IPS DF 6.9 (cell line): ENCODE results near the gene SHISA5.

Source experiments
- DNase-seq: peaks from one replicate; pipeline ENCODE4 v3.0.0-alpha.2; 2013; ENCODE audit warnings: low read depth, low spot score
- H3K27ac ChIP-seq: one replicate; pipeline ENCODE4 v1.5.1; 2013; ENCODE audit warnings: low read length, control low read depth
- H3K27me3 ChIP-seq: 2 replicates; pipeline ENCODE4 v1.6.1; 2013; ENCODE audit warnings: mild to moderate bottlenecking, low read length; ENCODE audit not compliant: control insufficient read depth, insufficient read depth
- H3K36me3 ChIP-seq: 2 replicates; pipeline ENCODE4 v1.6.1; 2013; ENCODE audit warnings: low read length; ENCODE audit not compliant: control insufficient read depth, insufficient read depth
- H3K4me1 ChIP-seq: 2 replicates; pipeline ENCODE4 v1.6.1; 2013; ENCODE audit warnings: low read length; ENCODE audit not compliant: control insufficient read depth, insufficient read depth
- H3K4me3 ChIP-seq: 2 replicates; pipeline ENCODE4 v1.5.1; 2013; ENCODE audit warnings: mild to moderate bottlenecking, low read length
- H3K9me3 ChIP-seq: 2 replicates; pipeline ENCODE4 v1.6.1; 2013; ENCODE audit warnings: low read length, inconsistent platforms; ENCODE audit not compliant: control insufficient read depth, insufficient read depth
- WGBS: extraction: QIAGEN DNeasy Blood & Tissue Kit; methylation state at CpG from one replicate; pipeline ENCODE4 v1.1.7; 2013; ENCODE audit warnings: mixed read lengths, missing lambda C conversion rate; ENCODE audit not compliant: insufficient read length, insufficient coverage; 5-methylcytosine and 5-hydroxymethylcytosine counted together

Gene SHISA5

GRCh38 chr3:48430708-48431101 lies 73.3 kb downstream of the SHISA5 start:
- H3K4me3 ChIP-seq, result no peak overlapping the region
- no peak for DNase-seq
- peaks cover 13% of the 10 kb centered on the region; the same call in 1 of the 2 replicates for H3K36me3 ChIP-seq
- H3K9me3 ChIP-seq, result no peaks in the 10 kb centered on the region
- no CpG with 5 or more reads among the region's 1 CpG for WGBS
- H3K4me1 ChIP-seq, result peaks cover 13% of the 10 kb centered on the region
- H3K27me3 ChIP-seq, result no peaks in the 10 kb centered on the region
- no peak overlapping the region for H3K27ac ChIP-seq

- WGBS, result no CpG with 5 or more reads among the region's 15 CpGs
- no peak within 1 kb of the TSS for H3K27ac ChIP-seq
- DNase-seq, result peak; percentile 84
These were observed 73.8 kb downstream of the SHISA5 start, which contains the start of gene PLXNB1 for GRCh38 chr3:48429960-48430707. Gene PLXNB1 (minus strand): TSS chr3:48430086. CDS start chr3:48424611, 5,475 bp downstream.

GRCh38 chr3:48429317-48429959 lies 74.5 kb downstream of the SHISA5 start:
- Histone ChIP-seq H3K27ac (no peak overlapping the region), H3K36me3 (peaks cover 14% of the 10 kb centered on the region; the same call in 1 of the 2 replicates), H3K9me3 (no peaks in the 10 kb centered on the region), H3K4me1 (peaks cover 13% of the 10 kb centered on the region), H3K4me3 (peak overlapping the region; percentile 74; the same call in 1 of the 2 replicates), H3K27me3 (no peaks in the 10 kb centered on the region)
- DNase-seq, result no peak
- no CpG with 5 or more reads among the region's 86 CpGs for WGBS

More at GRCh38 chr3:48429960-48430707, 73.8 kb downstream of the SHISA5 start, which contains the start of gene PLXNB1:
- peak within 1 kb of the TSS; percentile 74; the same call in 1 of the 2 replicates for H3K4me3 ChIP-seq
- peaks cover 13% of the 10 kb centered on the region; the same call in 1 of the 2 replicates for H3K36me3 ChIP-seq
- H3K4me1 ChIP-seq, result peaks cover 13% of the 10 kb centered on the region
- no peaks in the 10 kb centered on the region for H3K27me3 ChIP-seq
- no peaks in the 10 kb centered on the region for H3K9me3 ChIP-seq

GRCh38 chr3:48428572-48429316 lies 75.2 kb downstream of the SHISA5 start:
- Histone ChIP-seq H3K36me3 (peaks cover 18% of the 10 kb centered on the region), H3K9me3 (no peaks in the 10 kb centered on the region), H3K4me1 (peaks cover 14% of the 10 kb centered on the region), H3K4me3 (peak overlapping the region; percentile 74), H3K27me3 (no peaks in the 10 kb centered on the region), H3K27ac (no peak overlapping the region)
- DNase-seq, result no peak
- no CpG with 5 or more reads among the region's 60 CpGs for WGBS

GRCh38 chr3:48428088-48428571 lies 75.8 kb downstream of the SHISA5 start:
- Histone ChIP-seq H3K4me3 (peak overlapping the region; percentile 74; the same call in 1 of the 2 replicates), H3K27ac (no peak overlapping the region), H3K4me1 (peaks cover 13% of the 10 kb centered on the region), H3K27me3 (no peaks in the 10 kb centered on the region), H3K36me3 (peaks cover 18% of the 10 kb centered on the region), H3K9me3 (no peaks in the 10 kb centered on the region)
- DNase-seq, result no peak
- WGBS, result no CpG with 5 or more reads among the region's 7 CpGs

- DNase-seq, result no peak
- Histone ChIP-seq H3K27ac (no peak overlapping the region), H3K4me1 (peaks cover 11% of the 10 kb centered on the region), H3K36me3 (peaks cover 17% of the 10 kb centered on the region), H3K4me3 (no peak overlapping the region), H3K27me3 (no peaks in the 10 kb centered on the region), H3K9me3 (no peaks in the 10 kb centered on the region)
- no CpG with 5 or more reads among the region's 9 CpGs for WGBS
These were observed 76.4 kb downstream of the SHISA5 start for GRCh38 chr3:48427630-48427962.

- H3K36me3 ChIP-seq, result peaks cover 12% of the 10 kb centered on the region
- peaks cover 11% of the 10 kb centered on the region for H3K4me1 ChIP-seq
- no peaks in the 10 kb centered on the region for H3K9me3 ChIP-seq
- H3K27ac ChIP-seq, result no peak overlapping the region
- no CpG with 5 or more reads among the region's 8 CpGs for WGBS
- no peak overlapping the region for H3K4me3 ChIP-seq
- DNase-seq, result no peak
- H3K27me3 ChIP-seq, result no peaks in the 10 kb centered on the region
These were observed 76.9 kb downstream of the SHISA5 start for GRCh38 chr3:48426944-48427629.

GRCh38 chr3:48426401-48426909 lies 77.5 kb downstream of the SHISA5 start:
- Histone ChIP-seq H3K9me3 (no peaks in the 10 kb centered on the region), H3K4me3 (no peak overlapping the region), H3K4me1 (peaks cover 11% of the 10 kb centered on the region), H3K27me3 (no peaks in the 10 kb centered on the region), H3K36me3 (peaks cover 12% of the 10 kb centered on the region), H3K27ac (no peak overlapping the region)
- no peak for DNase-seq
- no CpG with 5 or more reads among the region's 11 CpGs for WGBS

- no peaks in the 10 kb centered on the region for H3K9me3 ChIP-seq
- H3K36me3 ChIP-seq, result peaks cover 18% of the 10 kb centered on the region
- no peak overlapping the region for H3K4me3 ChIP-seq
- no peaks in the 10 kb centered on the region for H3K27me3 ChIP-seq
- H3K4me1 ChIP-seq, result peaks cover 5% of the 10 kb centered on the region
- no peak overlapping the region for H3K27ac ChIP-seq
- no CpG with 5 or more reads among the region's 13 CpGs for WGBS
- DNase-seq, result no peak
These were observed 78.6 kb downstream of the SHISA5 start for GRCh38 chr3:48425281-48425812.
